ENCODE results near the gene PEX10. TPM values are rescaled to one million over a fixed set of nuclear protein-coding genes. Genes with fewer than 3 reads are reported as not detected.
A peak's percentile ranks its signal among the peaks of the same experiment; 100 is the strongest.
"Not testable (repeated sequence)": the region's sequence is repeated elsewhere in the genome, so short reads cannot be mapped to it uniquely, and the experiment has no call there.

Gene PEX10
- total RNA-seq, 1 experiment from 2014 or later: 27.6 TPM

DNA sequence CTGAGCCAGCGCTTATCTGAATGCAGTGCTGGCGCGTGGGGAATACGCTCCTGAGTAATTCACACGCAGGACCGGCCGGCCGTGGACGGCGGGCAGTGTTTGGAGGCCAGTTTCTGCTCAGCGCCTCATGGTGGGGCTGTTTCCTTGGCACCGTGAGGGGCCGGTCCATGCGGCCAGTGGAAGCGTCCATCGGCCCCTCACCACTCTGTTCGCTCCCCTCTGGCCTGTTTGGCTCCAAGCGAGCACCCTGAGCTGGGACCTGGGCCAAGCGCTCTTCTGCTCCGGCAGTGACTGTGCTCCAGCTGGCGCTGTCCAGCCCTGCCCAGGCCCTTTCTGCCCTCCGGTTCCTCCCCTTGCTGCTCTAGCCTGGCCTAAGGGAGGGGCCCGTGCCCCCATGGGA is 47.4 kb upstream of the PEX10 start:
- no peak overlapping the region for H3K4me3 ChIP-seq (ENCODE audit: low read depth, low read length, poor library complexity, severe bottlenecking)
- BruUV-seq (replicated peaks): no TSS peak
- no peak for DNase-seq (ENCODE audit: low spot score)
- CTCF ChIA-PET: no interaction called here
- no peak overlapping the region for H3K27ac ChIP-seq (ENCODE audit: low read depth, low read length, poor library complexity, severe bottlenecking)
- H3K4me1 ChIP-seq (ENCODE audit: insufficient read depth, low read length, poor library complexity, severe bottlenecking): no peaks in the 10 kb centered on the region
- H3K27me3 ChIP-seq (replicated peaks; ENCODE audit: insufficient read depth, low read depth, low read length, poor library complexity): peaks cover 43% of the 10 kb centered on the region
- TF ChIP-seq EZH2 (IDR thresholded peaks at IDR 0.05; ENCODE audit: borderline replicate concordance, low read depth, low read length, poor library complexity, severe bottlenecking): no peak
- TF ChIP-seq CTCF (conservative IDR thresholded peaks at IDR 0.05; ENCODE audit: low read depth, low read length): 0 out of 2 replicates have a peak, but pooled peaks have one; percentile 13
- no peaks in the 10 kb centered on the region for H3K36me3 ChIP-seq (ENCODE audit: insufficient read depth, low read length, poor library complexity, severe bottlenecking)
- POLR2A ChIA-PET (ENCODE audit: low non-redundant PET): no interaction called here
- intact Hi-C loops (cut with micrococcal nuclease; ENCODE audit: unreplicated experiment): no loop called here
- H3K9me3 ChIP-seq (ENCODE audit: low read depth, low read length, poor library complexity, severe bottlenecking): no peaks in the 10 kb centered on the region

GRCh38 chr1:2459102-2459753 is 46.9 kb upstream of the PEX10 start:
- POLR2A ChIA-PET (ENCODE audit: low non-redundant PET); DNase-seq (ENCODE audit: low spot score); H3K4me1 ChIP-seq (ENCODE audit: insufficient read depth, low read length, poor library complexity, severe bottlenecking); H3K4me3 ChIP-seq (ENCODE audit: low read depth, low read length, poor library complexity, severe bottlenecking); BruUV-seq (replicated peaks); intact Hi-C loops (cut with micrococcal nuclease; ENCODE audit: unreplicated experiment); CTCF ChIA-PET; H3K27ac ChIP-seq (ENCODE audit: low read depth, low read length, poor library complexity, severe bottlenecking); H3K36me3 ChIP-seq (ENCODE audit: insufficient read depth, low read length, poor library complexity, severe bottlenecking); H3K9me3 ChIP-seq (ENCODE audit: low read depth, low read length, poor library complexity, severe bottlenecking): not testable (repeated sequence)
- peaks cover 37% of the 10 kb centered on the region for H3K27me3 ChIP-seq (replicated peaks; ENCODE audit: insufficient read depth, low read depth, low read length, poor library complexity)

DNA sequence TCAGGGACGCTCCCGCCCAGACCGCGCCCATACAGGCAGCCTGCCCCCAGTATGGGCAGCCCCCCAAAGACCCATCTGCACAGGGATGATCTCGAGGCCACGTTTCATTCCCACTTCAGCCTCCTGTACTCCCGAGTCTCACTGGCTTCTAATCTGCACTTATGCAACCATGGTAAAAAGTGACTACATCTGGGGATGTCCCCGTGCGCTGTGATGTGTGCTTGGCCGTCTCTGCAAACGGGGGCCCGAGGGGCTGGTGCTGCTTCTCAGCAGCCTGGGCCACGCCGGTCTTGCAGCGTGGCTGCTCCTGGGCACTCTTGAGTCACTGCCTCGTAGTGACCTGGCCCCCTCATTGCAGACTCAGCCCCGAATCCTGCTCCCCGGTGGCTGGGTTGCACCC is 46.3 kb upstream of the PEX10 start:
- Histone ChIP-seq H3K9me3 (ENCODE audit: low read depth, low read length, poor library complexity, severe bottlenecking) (no peaks in the 10 kb centered on the region), H3K27me3 (replicated peaks; ENCODE audit: insufficient read depth, low read depth, low read length, poor library complexity) (peaks cover 32% of the 10 kb centered on the region), H3K27ac (ENCODE audit: low read depth, low read length, poor library complexity, severe bottlenecking) (no peak overlapping the region), H3K4me1 (ENCODE audit: insufficient read depth, low read length, poor library complexity, severe bottlenecking) (no peaks in the 10 kb centered on the region), H3K4me3 (ENCODE audit: low read depth, low read length, poor library complexity, severe bottlenecking) (no peak overlapping the region), H3K36me3 (ENCODE audit: insufficient read depth, low read length, poor library complexity, severe bottlenecking) (no peaks in the 10 kb centered on the region)
- ChIA-PET POLR2A (ENCODE audit: low non-redundant PET) (no interaction called here), CTCF (no interaction called here)
- BruUV-seq (replicated peaks): no TSS peak
- TF ChIP-seq CTCF (conservative IDR thresholded peaks at IDR 0.05; ENCODE audit: low read depth, low read length) (no peak), EZH2 (IDR thresholded peaks at IDR 0.05; ENCODE audit: borderline replicate concordance, low read depth, low read length, poor library complexity, severe bottlenecking) (no peak)
- intact Hi-C loops (cut with micrococcal nuclease; ENCODE audit: unreplicated experiment): no loop called here
- no peak for DNase-seq (ENCODE audit: low spot score)

GRCh38 chr1:2457444-2457843 is 45.1 kb upstream of the PEX10 start:
- POLR2A ChIA-PET (ENCODE audit: low non-redundant PET): no interaction called here
- H3K36me3 ChIP-seq (ENCODE audit: insufficient read depth, low read length, poor library complexity, severe bottlenecking): no peaks in the 10 kb centered on the region
- no peaks in the 10 kb centered on the region for H3K4me1 ChIP-seq (ENCODE audit: insufficient read depth, low read length, poor library complexity, severe bottlenecking)
- no peak overlapping the region for H3K4me3 ChIP-seq (ENCODE audit: low read depth, low read length, poor library complexity, severe bottlenecking)
- no TSS peak for BruUV-seq (replicated peaks)
- CTCF ChIA-PET: no interaction called here
- intact Hi-C loops (cut with micrococcal nuclease; ENCODE audit: unreplicated experiment): no loop called here
- no peak overlapping the region for H3K27ac ChIP-seq (ENCODE audit: low read depth, low read length, poor library complexity, severe bottlenecking)
- peaks cover 19% of the 10 kb centered on the region for H3K27me3 ChIP-seq (replicated peaks; ENCODE audit: insufficient read depth, low read depth, low read length, poor library complexity)
- no peaks in the 10 kb centered on the region for H3K9me3 ChIP-seq (ENCODE audit: low read depth, low read length, poor library complexity, severe bottlenecking)
- no peak for DNase-seq (ENCODE audit: low spot score)
- TF ChIP-seq CTCF (conservative IDR thresholded peaks at IDR 0.05; ENCODE audit: low read depth, low read length): no peak
- no peak for TF ChIP-seq EZH2 (IDR thresholded peaks at IDR 0.05; ENCODE audit: borderline replicate concordance, low read depth, low read length, poor library complexity, severe bottlenecking)

All from A673 (cell line).